ENCODE data around the gene BCL2L12.

BCL2L12 gene

DNA sequence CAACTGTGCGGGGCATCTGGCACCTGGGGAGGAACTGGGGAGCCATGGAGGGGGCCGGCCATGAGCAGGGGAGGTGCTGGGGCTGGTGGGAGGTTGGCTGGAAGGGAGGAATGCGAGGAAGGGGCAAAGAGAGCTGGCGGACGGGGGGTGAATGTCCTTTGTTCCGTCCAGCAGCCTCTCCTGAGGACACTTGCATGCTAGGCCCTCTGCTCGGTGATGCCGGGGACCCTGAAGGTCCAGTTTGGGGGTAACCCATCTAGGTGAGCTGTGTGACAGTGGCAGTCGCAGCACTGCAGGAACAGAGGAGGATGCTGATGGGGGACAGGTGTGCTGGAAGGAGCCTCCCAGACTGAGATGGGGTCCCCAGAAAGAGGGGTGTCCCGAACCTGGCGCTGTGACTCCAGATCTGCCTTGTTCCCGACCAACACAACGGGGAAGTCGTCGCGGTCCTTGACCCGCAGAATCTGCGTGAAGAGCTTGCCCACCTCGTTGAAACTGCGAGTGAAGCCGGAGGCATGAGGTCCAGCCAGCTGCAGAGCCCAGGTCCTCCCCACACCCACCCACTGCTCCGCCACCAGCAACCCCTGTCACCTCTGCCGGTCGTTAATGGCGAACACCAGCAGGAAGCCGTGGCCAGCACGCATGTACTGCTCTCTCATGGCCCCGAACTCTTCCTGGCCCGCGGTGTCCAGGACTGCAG is 29.4 kb upstream of the BCL2L12 start:
- Histone ChIP-seq H3K27me3 (replicated peaks) (no peaks in the 10 kb centered on the region), H3K27ac (no peak overlapping the region), H3K4me3 (ENCODE audit: low read depth, low read length) (no peak overlapping the region), H3K36me3 (replicated peaks) (peaks cover 4% of the 10 kb centered on the region)
- no peak for DNase-seq
- in situ Hi-C loops (cut with HindIII; ENCODE audit: low pct_ligation_motif_present, low sequenced_read_pairs), result no loop called here
- no peak for TF ChIP-seq CTCF (IDR thresholded peaks at IDR 0.05; ENCODE audit: low read depth, low read length, missing control alignments)

DNA sequence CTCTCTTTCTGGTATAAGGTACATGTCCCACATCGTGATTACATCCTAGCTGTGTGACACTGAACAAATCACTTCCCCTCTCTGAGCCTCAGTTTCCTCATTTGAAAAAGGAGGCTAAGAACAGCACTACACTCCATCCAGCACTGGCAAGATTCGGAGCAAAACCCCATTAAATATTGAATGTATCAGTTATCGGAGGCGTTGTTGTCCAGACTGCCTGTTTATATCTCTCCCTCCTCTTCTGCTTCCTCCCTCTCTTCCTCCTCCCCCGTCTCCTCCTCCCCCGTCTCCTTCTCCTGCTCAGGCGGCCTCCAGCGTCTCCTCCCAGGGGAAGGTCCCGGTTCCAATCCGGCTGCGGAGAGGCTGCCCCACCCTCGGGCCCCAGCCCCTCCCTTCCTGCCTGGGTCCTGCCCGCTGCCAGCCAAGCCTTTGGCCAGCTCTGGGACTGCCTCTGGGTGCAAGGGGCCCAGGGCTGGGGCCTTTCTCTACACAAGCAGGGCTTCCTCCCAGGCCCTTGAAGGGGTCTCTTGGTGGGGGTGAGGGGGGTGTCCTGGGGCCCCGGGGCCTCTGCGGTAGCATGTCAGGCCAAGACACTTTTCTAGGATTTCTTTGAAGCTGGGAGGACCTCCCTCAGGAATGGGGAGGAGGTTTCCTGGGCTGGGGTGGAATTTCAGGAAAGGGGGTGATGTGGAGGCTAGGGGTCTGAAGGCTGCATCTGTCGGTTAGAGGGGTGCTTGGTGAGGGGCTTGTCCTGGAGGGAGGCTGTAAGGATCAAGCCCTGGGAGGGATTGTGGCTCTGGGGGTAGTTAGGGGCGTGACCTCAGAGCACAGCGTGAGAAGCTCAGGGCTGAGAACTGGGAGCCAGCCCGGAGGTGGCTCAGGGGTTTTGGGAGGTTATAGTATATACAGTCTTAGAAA is 27.7 kb upstream of the BCL2L12 start:
- Histone ChIP-seq H3K27me3 (replicated peaks) (no peaks in the 10 kb centered on the region), H3K4me3 (ENCODE audit: low read depth, low read length) (peak overlapping the region; percentile 71), H3K27ac (peak overlapping the region; percentile 76), H3K36me3 (replicated peaks) (peaks cover 4% of the 10 kb centered on the region)
- TF ChIP-seq CTCF (IDR thresholded peaks at IDR 0.05; ENCODE audit: low read depth, low read length, missing control alignments), result no peak
- in situ Hi-C loops (cut with HindIII; ENCODE audit: low pct_ligation_motif_present, low sequenced_read_pairs), result no loop called here
- DNase-seq, result peak; percentile 62

DNA sequence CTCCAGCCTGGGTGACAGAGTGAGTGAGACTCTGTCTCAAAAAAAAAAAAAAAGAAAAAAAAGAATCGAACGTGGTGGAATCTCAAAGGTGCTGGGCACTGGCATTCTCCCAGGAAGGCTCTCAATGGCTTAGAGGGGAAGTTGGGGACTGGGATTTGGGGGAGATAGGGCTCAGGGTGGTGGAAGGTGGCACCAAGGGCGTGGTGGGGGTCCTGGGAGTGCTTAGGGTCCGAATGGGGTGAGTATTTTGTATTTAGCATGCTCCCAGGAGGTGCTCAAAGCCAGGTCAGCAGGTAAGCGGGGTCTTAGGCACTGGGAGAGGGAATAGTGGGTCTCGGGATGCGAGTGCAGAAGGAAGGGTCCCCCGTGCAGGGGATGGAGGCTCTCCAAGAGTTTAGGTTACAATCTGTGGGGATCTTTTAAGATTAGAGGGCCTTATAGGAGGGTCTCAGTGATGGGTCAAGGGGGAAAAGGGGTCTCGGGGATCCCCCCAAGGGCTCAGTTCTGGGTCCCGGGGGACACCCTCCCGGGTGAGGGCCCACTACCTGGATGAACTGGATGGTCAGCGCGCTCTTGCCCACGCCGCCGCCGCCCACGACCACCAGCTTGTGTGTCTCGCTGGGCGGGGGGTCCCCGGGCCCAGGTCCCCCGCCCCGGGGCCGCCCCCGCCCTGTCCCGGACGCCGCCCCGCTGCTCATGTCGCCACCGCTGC is 26.2 kb upstream of the BCL2L12 start:
- in situ Hi-C loops (cut with HindIII; ENCODE audit: low pct_ligation_motif_present, low sequenced_read_pairs), result no loop called here
- Histone ChIP-seq H3K27me3 (replicated peaks) (no peaks in the 10 kb centered on the region), H3K27ac (peak overlapping the region; percentile 76), H3K36me3 (replicated peaks) (peaks cover 4% of the 10 kb centered on the region), H3K4me3 (ENCODE audit: low read depth, low read length) (peak overlapping the region; percentile 71)
- no peak for DNase-seq
- no peak for TF ChIP-seq CTCF (IDR thresholded peaks at IDR 0.05; ENCODE audit: low read depth, low read length, missing control alignments)

DNA sequence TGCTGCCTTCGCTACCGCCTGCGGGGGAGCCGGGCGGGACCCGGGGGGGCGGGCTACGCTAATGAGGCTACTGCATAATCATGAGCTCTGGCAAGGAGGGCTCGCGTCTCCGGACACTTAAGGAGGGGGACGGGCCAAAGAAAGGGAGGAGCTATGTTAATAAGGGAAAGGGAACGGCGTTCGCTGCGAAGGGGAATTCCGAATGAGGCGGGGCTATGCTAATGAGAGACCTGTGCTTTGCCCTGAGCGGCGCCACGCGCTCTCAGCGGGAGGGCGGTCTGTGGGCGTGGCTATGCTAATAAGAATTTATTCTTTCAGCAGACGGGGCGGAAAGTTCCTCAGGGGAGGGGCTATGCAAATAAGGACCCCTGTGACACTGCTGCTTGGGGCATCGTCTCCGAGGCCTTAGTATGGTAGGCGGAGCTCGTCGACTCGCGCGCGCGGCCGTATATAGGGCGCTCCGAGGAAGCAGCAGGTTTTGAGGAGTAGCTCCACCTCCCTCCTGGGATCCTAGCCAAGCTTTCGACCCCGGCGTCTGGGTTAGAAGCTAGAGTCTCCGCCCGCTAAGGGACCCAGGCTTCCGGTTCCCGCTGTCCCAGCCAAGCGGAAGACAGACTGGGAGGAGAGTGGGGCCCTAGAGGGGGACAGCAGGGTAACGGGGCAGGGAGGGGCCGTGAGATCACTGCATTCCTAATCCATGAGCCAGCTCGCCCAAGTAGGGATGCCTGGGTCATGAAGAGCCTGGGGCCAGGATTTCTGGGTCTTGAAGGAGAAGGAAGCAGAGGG is 25.4 kb upstream of the BCL2L12 start, which contains the start of gene RRAS:
Gene RRAS (minus strand): TSS at position 31 of the 786 bp plus-strand sequence. CDS start 45 bp downstream, outside the sequence.
- TF ChIP-seq CTCF (IDR thresholded peaks at IDR 0.05; ENCODE audit: low read depth, low read length, missing control alignments), result no peak
- in situ Hi-C loops (cut with HindIII; ENCODE audit: low pct_ligation_motif_present, low sequenced_read_pairs), result no loop called here

More for the DNA sequence above, 25.4 kb upstream of the BCL2L12 start, which contains the start of gene RRAS:
- H3K4me3 ChIP-seq (ENCODE audit: low read depth, low read length), result peak within 1 kb of the TSS; percentile 71
- H3K36me3 ChIP-seq (replicated peaks), result peaks cover 2% of the 10 kb centered on the region
- H3K27ac ChIP-seq, result peak within 1 kb of the TSS; percentile 99
- DNase-seq, result peak; percentile 100
- no peaks in the 10 kb centered on the region for H3K27me3 ChIP-seq (replicated peaks)

Data from brain microvascular endothelial cell (primary cell).